Measurements from ENCODE around the gene SLC1A4. TPM values are rescaled to one million over a fixed set of nuclear protein-coding genes. Genes with fewer than 3 reads are reported as not detected.

Gene SLC1A4
- polyA plus RNA-seq, 1 of the 3 experiments (the other 2 are of a cell fraction), result 4.4 TPM

DNA sequence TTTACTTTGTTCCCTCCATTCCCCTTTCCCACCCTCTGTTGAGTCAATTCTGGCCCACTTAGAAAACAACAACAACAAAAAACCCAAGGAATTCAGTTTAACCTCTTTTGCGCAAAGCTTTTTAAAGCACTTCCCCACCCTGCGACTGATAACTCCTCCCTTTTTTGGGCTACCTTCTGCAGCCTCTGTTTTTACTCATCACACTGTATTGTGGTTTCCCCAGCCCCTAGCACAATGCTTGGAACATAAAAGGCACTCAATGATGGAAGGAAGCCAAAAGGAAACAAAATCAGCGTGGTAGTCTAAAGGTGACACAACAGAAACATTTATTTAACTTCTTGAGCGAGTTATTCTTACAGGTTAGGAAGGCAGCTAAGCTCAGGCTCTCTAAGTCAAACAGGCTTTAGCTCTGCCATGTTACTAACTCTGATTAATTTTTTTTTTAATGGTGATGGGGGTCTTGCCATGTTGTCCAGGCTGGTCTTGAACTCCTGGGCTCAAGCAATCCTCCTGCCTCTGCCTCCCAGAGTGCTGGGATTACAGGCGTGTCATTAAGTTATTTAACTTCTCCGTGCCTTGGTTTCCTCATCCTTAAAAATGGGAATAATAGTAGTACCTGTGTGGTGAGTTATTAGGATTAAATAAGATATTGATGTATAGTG lies 68.3 kb downstream of the SLC1A4 start:
- POLR2A ChIA-PET, result interaction anchor here (0.6 to 1.5 kb wide), 4 partner anchors 15 to 77 kb away, joined by 3 to 13 read pairs (median 5); partner anchors contain the start of gene RAB1A
- Histone ChIP-seq H3K36me3 (replicated peaks in 1 of 2; ENCODE audit: control insufficient read depth in 1 of 2, insufficient read depth in 2 of 2, low read length in 1 of 2) (no peaks in the 10 kb centered on the region), H3K4me3 (ENCODE audit: low read depth in 2 of 2, low read length in 1 of 2) (peak overlapping the region; percentile 74 to 82), H3K9me2 (no peaks in the 10 kb centered on the region), H2AFZ (ENCODE audit: low read depth) (peak overlapping the region; percentile 68; the same call in 1 of the 2 replicates), H3K27me3 (ENCODE audit: insufficient read depth) (no peaks in the 10 kb centered on the region), H3K9me3 (no peaks in the 10 kb centered on the region), H3K27ac (ENCODE audit: low read depth in 2 of 2, low read length in 1 of 2) (peak overlapping the region; percentile 45 to 73; a peak in 3 of 4 replicates), H3K9ac (peak overlapping the region; percentile 81; the same call in 1 of the 2 replicates), H3F3A (replicated peaks; ENCODE audit: insufficient read depth) (no peaks in the 10 kb centered on the region), H3K4me1 (ENCODE audit: control insufficient read depth in 1 of 2, insufficient read depth in 2 of 2, low read depth in 1 of 2, low read length in 1 of 2) (peaks cover under 1 to 3% of the 10 kb centered on the region in 2 experiments; a peak in 1 of 4 replicates), H4K20me1 (ENCODE audit: insufficient read depth) (peaks cover 21% of the 10 kb centered on the region; the same call in 1 of the 2 replicates), H3K4me2 (peak overlapping the region; percentile 89), H3K79me2 (ENCODE audit: insufficient read depth) (peaks cover 59% of the 10 kb centered on the region)
- no peak for DNase-seq
- 65% methylated on average over 6 of the region's 6 CpGs for WGBS (ENCODE audit: low lambda C conversion rate)
- CTCF ChIA-PET, result interaction anchor here (0.9 to 5.1 kb wide), 4 partner anchors 17 to 178 kb away, joined by 3 to 17 read pairs (median 3); no protein-coding TSS in a partner anchor
- TF ChIP-seq RCOR1 (IDR thresholded peaks at IDR 0.05; ENCODE audit: low read length) (no peak), YY1 (IDR thresholded peaks at IDR 0.05; ENCODE audit: low read depth) (no peak), NFIC (IDR thresholded peaks at IDR 0.05; ENCODE audit: borderline replicate concordance) (peak; percentile 9; the same call in 1 of the 2 replicates)

DNA sequence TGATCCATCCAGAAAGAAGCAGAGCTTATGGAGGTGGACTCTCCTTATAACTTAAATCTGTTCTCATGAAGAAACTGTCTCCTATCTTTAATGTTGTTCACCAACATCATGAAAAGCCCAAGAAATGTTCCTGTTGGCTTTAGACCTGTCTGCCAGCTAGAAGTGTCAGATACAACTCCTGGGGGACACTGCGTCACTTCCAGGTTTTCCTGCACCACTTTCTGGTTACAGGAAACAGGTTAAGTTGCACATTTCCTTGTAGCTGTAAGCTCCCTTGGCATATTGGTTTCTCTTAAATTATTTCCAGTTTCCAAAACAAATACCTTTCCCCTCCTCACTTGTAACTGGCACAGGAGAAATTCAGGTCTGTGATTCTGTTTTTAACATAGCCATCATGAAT lies 69.9 kb downstream of the SLC1A4 start:
- no peak for DNase-seq
- Histone ChIP-seq H4K20me1 (ENCODE audit: insufficient read depth) (peaks cover 35% of the 10 kb centered on the region), H3K36me3 (replicated peaks in 1 of 2; ENCODE audit: control insufficient read depth in 1 of 2, insufficient read depth in 2 of 2, low read length in 1 of 2) (no peaks in the 10 kb centered on the region), H2AFZ (ENCODE audit: low read depth) (no peak overlapping the region), H3K4me1 (ENCODE audit: control insufficient read depth in 1 of 2, insufficient read depth in 2 of 2, low read depth in 1 of 2, low read length in 1 of 2) (peaks cover 9 to 13% of the 10 kb centered on the region in 2 experiments), H3K4me2 (no peak overlapping the region), H3K9ac (no peak overlapping the region), H3K79me2 (ENCODE audit: insufficient read depth) (peaks cover 74% of the 10 kb centered on the region), H3K27me3 (ENCODE audit: insufficient read depth) (no peaks in the 10 kb centered on the region), H3K9me3 (no peaks in the 10 kb centered on the region), H3K9me2 (no peaks in the 10 kb centered on the region), H3K27ac (ENCODE audit: low read depth in 2 of 2, low read length in 1 of 2) (no peak overlapping the region), H3K4me3 (ENCODE audit: low read depth in 2 of 2, low read length in 1 of 2) (no peak overlapping the region), H3F3A (replicated peaks; ENCODE audit: insufficient read depth) (peaks cover 3% of the 10 kb centered on the region)
- ChIA-PET CTCF (interaction anchor here (1.0 to 1.5 kb wide), 4 partner anchors 19 to 141 kb away, joined by 3 to 5 read pairs (median 4); no protein-coding TSS in a partner anchor), POLR2A (interaction anchor here (0.6 kb wide), 1 partner anchor 86 kb away, joined by 3 read pairs; no protein-coding TSS in a partner anchor)
- 94% methylated on average over 1 of the region's 1 CpG for WGBS (ENCODE audit: low lambda C conversion rate)
- TF ChIP-seq PBX3 (IDR thresholded peaks at IDR 0.05) (no peak), CHD2 (IDR thresholded peaks at IDR 0.05; ENCODE audit: low read length, partially characterized antibody) (no peak), FOSL2 (IDR thresholded peaks at IDR 0.05; ENCODE audit: borderline replicate concordance, low read depth) (no peak), EZH2phosphoT487 (IDR thresholded peaks at IDR 0.05; ENCODE audit: borderline replicate concordance, low read depth) (no peak), NFIC (IDR thresholded peaks at IDR 0.05; ENCODE audit: borderline replicate concordance) (no peak), TAF1 (IDR thresholded peaks at IDR 0.05; ENCODE audit: borderline replicate concordance, low read depth, low read length) (no peak), MAX (IDR thresholded peaks at IDR 0.05; ENCODE audit: low read depth) (no peak), MEF2A (IDR thresholded peaks at IDR 0.05; ENCODE audit: borderline replicate concordance, low read depth) (no peak), REST (IDR thresholded peaks at IDR 0.05; ENCODE audit: low read depth, low read length) (no peak), EP300 (IDR thresholded peaks at IDR 0.05; ENCODE audit: borderline replicate concordance in 1 of 2, low read depth in 1 of 2, low read length in 1 of 2) (no peak), RXRA (IDR thresholded peaks at IDR 0.05; ENCODE audit: borderline replicate concordance, low read depth) (no peak), IRF3 (IDR thresholded peaks at IDR 0.05; ENCODE audit: low read depth, low read length) (no peak), USF2 (IDR thresholded peaks at IDR 0.05; ENCODE audit: borderline replicate concordance, low read depth, low read length) (no peak), TEAD4 (IDR thresholded peaks at IDR 0.05; ENCODE audit: borderline replicate concordance, insufficient read depth) (no peak)
- TF ChIP-seq, protein P1, sequence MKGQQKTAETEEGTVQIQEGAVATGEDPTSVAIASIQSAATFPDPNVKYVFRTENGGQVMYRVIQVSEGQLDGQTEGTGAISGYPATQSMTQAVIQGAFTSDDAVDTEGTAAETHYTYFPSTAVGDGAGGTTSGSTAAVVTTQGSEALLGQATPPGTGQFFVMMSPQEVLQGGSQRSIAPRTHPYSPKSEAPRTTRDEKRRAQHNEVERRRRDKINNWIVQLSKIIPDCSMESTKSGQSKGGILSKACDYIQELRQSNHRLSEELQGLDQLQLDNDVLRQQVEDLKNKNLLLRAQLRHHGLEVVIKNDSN (IDR thresholded peaks at IDR 0.05; ENCODE audit: borderline replicate concordance, low read depth), result no peak

All from SK-N-SH (cell line).